Ishikawa (cell line): ENCODE measurements around the gene CNTNAP2.
A peak's percentile ranks its signal among the peaks of the same experiment; 100 is the strongest.

ENCODE experiments used
- CEBPB ChIP-seq: IDR thresholded peaks from 2 replicates; pipeline ENCODE4 v1.6.1; 2012
- CREB1 ChIP-seq: IDR thresholded peaks from 2 replicates; pipeline ENCODE4 v1.6.1; 2012; ENCODE audit warnings: low read depth
- EGR1 ChIP-seq: IDR thresholded peaks from 2 replicates; pipeline ENCODE4 v1.6.1; 2012
- EP300 ChIP-seq: IDR thresholded peaks from 2 replicates; pipeline ENCODE4 v1.6.1; 2012; ENCODE audit warnings: borderline replicate concordance
- FOXM1 ChIP-seq: IDR thresholded peaks from 2 replicates; pipeline ENCODE4 v1.6.1; 2012; ENCODE audit warnings: low read depth, borderline replicate concordance
- NFIC ChIP-seq: IDR thresholded peaks from 2 replicates; pipeline ENCODE4 v1.6.1; 2012
- RAD21 ChIP-seq: IDR thresholded peaks from 2 replicates; pipeline ENCODE4 v1.6.1; 2012; ENCODE audit warnings: low read depth
- REST ChIP-seq: IDR thresholded peaks from 2 replicates; pipeline ENCODE4 v1.6.1; 2012; ENCODE audit warnings: low read depth, mild to moderate bottlenecking
- TAF1 ChIP-seq: IDR thresholded peaks from 2 replicates; pipeline ENCODE4 v1.6.1; 2012; ENCODE audit warnings: low read depth, mild to moderate bottlenecking
- TCF12 ChIP-seq: IDR thresholded peaks from 2 replicates; pipeline ENCODE4 v1.6.1; 2012; ENCODE audit warnings: low read depth
- TEAD4 ChIP-seq: IDR thresholded peaks from 2 replicates; pipeline ENCODE4 v1.6.1; 2012
- USF1 ChIP-seq: IDR thresholded peaks from 2 replicates; pipeline ENCODE4 v1.6.1; 2012
- YY1 ChIP-seq: IDR thresholded peaks from 2 replicates; pipeline ENCODE4 v1.6.1; 2012; ENCODE audit warnings: low read depth
- ZBTB7A ChIP-seq: IDR thresholded peaks from 2 replicates; pipeline ENCODE4 v1.6.1; 2012; ENCODE audit warnings: low read depth
- TF ChIP-seq, protein P1 (sequence below): IDR thresholded peaks from 2 replicates; pipeline ENCODE4 v1.6.1; 2012

Gene CNTNAP2

GRCh38 chr7:146185844-146186243 lies 69.2 kb downstream of the CNTNAP2 start:
- TF ChIP-seq FOXM1 = no peak
- peak; percentile 93 for TF ChIP-seq CEBPB
- no peak for TF ChIP-seq EP300

DNA sequence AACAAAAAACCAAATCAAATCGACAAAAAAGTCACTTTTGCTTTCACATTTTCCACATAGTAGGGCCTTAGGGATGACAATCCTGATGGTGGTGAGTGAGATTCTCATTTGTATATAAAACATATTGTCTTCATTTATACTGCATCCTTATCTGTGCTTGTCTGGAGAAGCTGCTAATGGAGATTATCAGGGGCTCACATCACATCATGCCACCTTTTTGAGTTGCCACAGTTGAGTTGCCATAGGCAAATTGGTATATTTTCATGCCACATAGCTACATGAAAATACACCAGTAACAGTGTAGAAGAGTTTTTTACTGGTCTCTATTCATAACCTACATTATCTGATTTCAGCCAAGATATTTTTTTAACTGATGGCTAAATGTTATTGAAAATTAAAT lies 85.3 kb downstream of the CNTNAP2 start:
- TF ChIP-seq EP300 = no peak
- TF ChIP-seq, protein P1, sequence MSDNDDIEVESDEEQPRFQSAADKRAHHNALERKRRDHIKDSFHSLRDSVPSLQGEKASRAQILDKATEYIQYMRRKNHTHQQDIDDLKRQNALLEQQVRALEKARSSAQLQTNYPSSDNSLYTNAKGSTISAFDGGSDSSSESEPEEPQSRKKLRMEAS = no peak
- no peak for TF ChIP-seq TCF12
- TF ChIP-seq NFIC = no peak
- TF ChIP-seq CEBPB = no peak
- TF ChIP-seq USF1 = no peak
- no peak for TF ChIP-seq TAF1
- no peak for TF ChIP-seq EGR1
- TF ChIP-seq TEAD4 = no peak
- no peak for TF ChIP-seq ZBTB7A
- TF ChIP-seq YY1 = no peak
- TF ChIP-seq REST = no peak
- TF ChIP-seq FOXM1 = no peak
- TF ChIP-seq RAD21 = no peak
- TF ChIP-seq CREB1 = no peak

DNA sequence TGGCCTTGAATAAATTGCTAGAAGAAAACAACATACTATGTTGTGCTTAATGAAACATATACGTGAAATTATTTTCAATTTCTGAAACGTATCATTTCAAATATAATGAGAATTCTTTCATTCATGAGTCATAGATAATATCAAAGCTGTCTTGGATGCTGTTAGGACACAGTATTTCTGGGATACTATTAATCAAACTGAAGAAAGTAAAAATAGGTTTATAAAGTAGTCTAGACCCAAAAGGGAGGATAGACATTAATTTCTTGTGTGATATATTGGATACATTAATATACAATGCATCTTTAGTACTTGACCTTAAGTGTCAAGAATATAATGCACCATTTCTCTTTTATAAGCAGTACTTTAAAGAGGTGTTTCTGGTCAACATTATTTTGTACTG lies 89.7 kb downstream of the CNTNAP2 start:
- TF ChIP-seq EP300 (no peak), CREB1 (no peak), TEAD4 (no peak), ZBTB7A (no peak), USF1 (no peak), YY1 (no peak), RAD21 (no peak), TCF12 (no peak), REST (no peak)
- TF ChIP-seq, protein P1 = no peak

GRCh38 chr7:146208492-146208891 lies 91.9 kb downstream of the CNTNAP2 start:
- no peak for TF ChIP-seq YY1
- TF ChIP-seq TCF12 = no peak
- TF ChIP-seq ZBTB7A = no peak

- TF ChIP-seq TAF1 (no peak), ZBTB7A (no peak), TCF12 (no peak), FOXM1 (no peak), CEBPB (no peak), REST (no peak), EP300 (no peak), YY1 (no peak), TEAD4 (no peak), EGR1 (no peak), RAD21 (no peak), NFIC (no peak), CREB1 (no peak), USF1 (no peak)
- TF ChIP-seq, protein P1 = no peak
These were observed 98.2 kb downstream of the CNTNAP2 start for GRCh38 chr7:146214842-146215241.
